Ecto neural progenitor cell (in vitro differentiated cells): ENCODE data around the gene KCNK7.

Source experiments
- DNase-seq: peaks from one replicate; pipeline ENCODE4 v3.0.0-alpha.2; 2018; ENCODE audit warnings: low spot score

KCNK7 gene

DNA sequence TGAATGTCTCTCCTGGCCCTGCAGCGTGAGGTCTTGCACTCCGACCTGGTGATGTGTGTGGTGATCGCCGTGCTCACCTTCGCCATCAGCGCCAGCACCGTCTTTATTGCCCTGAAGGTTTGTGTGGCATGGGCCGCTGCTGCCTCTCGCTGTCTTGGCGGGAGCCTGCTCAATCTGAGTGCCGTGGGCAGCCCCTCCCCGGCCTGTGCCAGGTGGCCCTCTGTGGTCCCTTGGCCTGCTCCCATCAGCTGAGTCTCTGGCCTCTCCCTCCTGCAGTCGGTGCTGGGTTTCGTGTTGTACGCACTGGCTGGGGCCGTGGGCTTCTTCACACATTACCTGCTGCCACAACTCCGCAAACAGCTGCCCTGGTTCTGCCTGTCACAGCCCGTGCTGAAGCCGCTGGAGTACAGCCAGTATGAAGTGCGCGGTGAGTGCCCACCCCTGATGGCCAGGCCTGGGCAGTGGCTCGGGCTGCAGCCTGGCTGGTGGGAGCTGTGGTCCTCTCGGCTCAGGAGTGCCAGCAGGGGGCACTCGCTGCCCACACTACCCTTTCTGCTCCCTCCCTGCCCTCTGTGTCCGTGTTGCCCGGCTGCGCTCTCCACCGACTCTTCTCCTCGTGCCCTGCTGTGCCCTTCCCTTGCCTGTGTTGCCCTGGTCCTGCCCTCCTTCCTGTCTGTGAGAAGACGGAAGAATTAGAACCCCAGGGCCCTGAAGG is 30.2 kb upstream of the KCNK7 start:
- no peak for DNase-seq

- no peak for DNase-seq
Measured at GRCh38 chr11:65624931-65625627, 29.5 kb upstream of the KCNK7 start.

DNA sequence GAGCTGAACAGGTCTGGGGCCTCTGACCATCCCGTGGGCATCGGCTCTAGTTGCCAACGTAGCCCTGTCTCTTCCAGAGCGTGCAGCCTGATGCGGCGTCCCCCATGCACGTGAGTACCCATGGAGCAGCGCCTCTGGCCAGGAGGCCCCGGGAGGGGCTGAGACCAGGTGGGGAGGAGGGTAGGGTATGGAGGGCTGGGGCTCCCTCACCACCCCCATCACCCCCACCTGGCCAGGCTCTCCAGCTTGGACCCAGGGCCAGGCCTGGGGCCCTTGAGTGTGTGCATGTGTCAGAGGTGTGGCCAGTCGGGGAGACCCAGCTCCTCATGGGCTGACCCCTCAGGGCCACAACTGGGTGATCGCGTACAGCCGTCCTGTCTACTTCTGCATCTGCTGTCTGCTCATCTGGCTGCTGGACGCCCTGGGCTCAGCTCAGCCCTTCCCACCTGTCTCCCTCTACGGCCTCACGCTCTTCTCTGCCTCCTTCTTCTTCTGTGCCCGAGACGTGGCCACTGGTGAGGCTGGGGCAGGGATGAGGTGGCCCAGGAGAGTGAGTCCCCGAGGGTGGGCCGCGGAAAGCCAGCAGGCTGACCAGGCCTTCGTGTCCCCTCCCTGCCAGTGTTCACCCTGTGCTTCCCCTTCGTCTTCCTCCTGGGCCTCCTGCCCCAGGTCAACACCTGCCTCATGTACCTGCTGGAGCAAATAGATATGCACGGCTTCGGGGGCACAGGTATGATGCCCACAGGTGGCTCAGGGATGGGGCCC is 28.4 kb upstream of the KCNK7 start:
- no peak for DNase-seq

DNA sequence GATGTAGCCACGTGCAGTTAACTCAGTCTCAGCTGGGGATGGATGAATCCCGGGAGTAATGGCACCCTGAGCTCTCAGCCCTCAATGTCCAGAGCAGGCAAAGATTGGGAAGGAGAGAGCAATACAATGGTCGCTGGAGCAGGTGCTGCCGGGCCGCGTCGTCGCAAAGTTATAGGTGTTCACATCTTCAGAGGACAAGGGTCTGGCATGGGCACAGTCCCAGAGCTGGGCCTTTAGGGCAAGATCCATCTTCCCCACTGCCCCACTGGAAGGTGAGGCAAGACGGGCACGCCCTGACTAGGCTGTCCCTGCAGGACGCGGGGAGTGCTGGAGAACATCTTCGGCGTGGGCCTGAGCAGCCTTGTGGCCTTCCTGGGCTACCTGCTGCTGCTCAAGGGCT is 27.6 kb upstream of the KCNK7 start:
- DNase-seq, result no peak

DNA sequence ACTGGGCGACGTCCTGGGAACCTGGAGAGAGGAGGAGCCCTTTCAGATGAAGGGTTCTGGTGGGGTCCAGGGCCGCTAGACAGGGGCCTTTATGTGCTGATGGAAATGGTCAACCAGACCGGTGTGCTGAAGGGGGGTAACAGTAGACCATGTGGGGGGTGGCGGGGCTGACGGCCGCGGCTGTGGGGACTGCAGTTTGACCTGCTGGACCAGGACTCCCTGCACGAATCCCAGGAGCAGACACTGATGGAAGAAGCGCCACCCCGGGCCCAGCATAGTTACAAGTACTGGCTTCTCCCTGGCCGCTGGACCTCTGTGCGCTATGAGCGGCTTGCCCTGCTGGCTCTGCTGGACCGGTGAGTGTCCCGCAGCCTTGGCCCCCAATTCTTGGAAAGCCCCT is 26.4 kb upstream of the KCNK7 start:
- no peak for DNase-seq

GRCh38 chr11:65621460-65621859 is 25.9 kb upstream of the KCNK7 start:
- no peak for DNase-seq

DNA sequence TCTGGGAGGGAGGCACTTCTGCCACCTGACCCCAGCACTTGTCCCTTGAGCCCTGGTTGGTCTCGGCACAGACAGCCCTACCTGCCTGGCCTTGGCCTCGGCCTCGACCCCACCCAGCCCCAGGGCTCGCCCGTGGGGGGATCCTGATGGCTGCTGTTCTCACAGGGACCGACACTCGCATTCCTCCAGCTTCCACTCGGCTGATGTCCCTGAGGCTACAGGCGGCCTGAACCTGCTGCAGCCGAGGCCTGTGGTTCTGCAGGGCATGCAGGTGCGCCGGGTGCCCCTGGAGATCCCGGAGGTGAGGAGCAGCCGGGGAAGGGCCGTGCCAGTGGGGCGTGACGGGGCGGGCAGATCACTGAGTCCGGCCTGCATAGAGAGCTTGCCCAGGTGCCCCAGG is 25.1 kb upstream of the KCNK7 start:
- DNase-seq, result no peak

GRCh38 chr11:65619281-65619928 is 23.8 kb upstream of the KCNK7 start:
- no peak for DNase-seq

DNA sequence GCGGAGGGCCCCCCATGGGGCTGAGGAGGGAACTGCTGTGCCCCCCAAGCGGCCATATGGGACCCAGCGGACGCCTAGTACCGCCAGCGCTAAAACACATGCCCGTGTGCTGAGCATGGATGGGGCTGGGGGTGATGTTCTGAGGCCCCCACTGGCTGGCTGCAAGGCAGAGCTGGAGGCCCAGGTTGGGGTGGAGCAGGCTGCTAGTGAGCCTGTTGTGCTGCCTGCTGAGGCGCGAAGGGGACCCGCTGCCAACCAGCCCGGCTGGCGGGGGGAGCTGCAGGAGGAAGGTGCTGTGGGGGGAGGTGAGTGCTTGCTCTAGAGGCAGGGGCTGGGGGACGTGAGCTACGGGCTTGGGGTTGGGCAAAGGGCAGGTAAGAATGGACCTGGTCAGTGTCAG is 23.2 kb upstream of the KCNK7 start:
- DNase-seq, result no peak

DNA sequence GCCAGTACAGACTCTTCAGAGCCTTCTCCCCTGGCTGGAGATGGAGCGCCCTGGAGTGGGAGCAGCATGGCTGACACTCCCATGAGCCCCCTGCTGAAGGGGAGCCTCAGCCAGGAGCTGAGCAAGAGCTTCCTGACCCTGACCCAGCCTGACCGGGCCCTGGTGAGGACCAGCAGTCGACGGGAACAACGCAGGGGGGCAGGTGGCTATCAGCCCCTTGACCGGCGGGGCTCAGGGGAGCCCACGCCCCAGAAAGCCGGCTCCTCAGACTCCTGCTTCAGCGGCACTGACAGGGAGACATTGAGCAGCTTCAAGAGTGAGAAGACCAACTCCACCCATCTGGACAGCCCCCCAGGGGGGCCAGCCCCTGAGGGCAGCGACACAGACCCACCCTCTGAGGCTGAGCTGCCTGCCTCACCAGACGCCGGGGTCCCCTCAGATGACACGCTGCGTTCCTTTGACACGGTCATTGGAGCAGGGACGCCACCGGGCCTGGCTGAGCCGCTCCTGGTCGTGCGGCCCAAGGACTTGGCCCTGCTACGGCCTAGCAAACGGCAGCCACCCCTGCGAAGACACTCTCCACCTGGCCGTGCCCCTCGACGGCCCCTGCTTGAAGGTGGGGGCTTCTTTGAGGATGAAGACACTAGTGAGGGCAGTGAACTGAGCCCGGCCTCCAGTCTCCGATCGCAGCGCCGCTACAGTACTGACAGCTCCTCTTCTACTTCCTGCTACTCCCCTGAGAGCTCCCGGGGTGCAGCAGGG is 22.6 kb upstream of the KCNK7 start:
- no peak for DNase-seq

- no peak for DNase-seq
Measured at GRCh38 chr11:65617136-65617850, 21.7 kb upstream of the KCNK7 start.

- DNase-seq, result no peak
Measured at GRCh38 chr11:65616575-65617001, 21.0 kb upstream of the KCNK7 start.

DNA sequence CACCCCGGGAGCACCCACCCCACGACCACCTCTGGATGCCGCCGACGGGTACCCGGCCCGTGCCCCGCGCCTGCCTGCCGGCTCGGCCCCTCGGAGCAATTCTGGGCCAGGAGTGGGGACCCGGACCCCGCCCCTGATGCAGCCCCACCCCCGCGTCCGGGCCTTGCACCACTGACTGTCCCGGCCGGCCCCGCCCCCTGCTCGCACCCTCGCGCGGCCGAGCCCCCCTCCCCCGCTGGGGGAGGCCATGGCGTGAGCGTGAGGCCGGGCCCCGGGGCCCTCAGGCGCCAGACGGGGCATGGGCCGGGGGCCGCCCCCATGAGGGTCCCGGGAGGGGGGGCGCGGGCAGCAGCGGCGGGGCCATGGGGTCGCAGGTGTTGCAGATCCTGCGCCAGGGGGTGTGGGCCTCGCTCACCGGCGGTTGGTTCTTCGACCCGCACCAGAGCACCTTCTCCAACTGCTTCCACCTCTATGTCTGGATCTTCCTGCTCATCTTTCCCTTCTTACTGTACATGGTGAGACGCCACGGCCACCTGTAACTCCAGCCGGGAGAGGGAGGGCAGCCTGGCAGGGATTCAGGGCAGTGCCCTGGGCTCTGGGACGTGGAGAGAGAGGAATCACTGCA is 20.5 kb upstream of the KCNK7 start:
- DNase-seq, result no peak

GRCh38 chr11:65615229-65615949 is 19.8 kb upstream of the KCNK7 start, which contains the start of gene PCNX3:
TSS of gene PCNX3 (plus strand) at chr11:65615776. CDS start at chr11:65616312, 536 bp downstream.
- peak; percentile 100 for DNase-seq

DNA sequence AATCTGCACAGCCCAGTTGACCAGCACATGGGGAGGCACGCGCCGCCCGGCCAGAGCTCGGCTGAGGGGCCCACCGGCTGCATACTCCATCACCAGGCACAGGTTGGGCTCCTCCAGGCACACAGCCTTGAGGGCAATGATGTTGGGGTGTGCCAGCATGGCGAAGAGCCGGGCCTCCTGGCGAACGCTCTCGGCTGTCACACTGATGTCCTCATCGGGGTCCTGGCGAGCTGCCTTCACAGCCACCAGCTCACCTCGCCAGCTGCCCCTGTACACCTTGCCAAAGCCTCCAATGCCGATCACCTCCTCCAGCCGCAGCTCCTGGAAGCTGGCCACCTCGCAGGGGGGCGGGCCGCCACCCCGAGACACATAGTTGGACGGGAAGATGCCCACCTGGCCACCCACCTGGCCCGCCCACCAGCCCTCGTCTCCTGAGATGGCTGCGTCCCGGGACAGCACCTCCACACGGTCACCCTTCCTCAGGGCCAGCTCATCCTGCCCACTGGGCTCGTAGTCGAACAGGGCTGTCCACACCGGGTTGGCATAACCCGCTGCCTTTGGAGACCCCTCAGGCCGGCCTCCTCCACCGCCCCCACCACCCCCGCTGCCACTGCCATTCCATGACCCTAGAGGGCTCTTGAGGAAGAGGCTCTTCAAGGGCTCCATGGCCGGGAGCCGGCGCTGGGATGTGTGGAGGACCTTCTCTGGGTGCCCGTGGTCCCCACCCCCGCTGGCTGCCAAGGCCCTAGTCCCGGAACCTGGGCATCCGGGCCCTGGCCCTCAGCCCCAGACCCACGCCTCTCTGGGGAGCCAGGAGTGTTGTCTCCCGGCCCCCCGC is 17.7 kb upstream of the KCNK7 start:
- DNase-seq, result no peak

GRCh38 chr11:65612691-65613090 is 17.1 kb upstream of the KCNK7 start:
- no peak for DNase-seq

DNA sequence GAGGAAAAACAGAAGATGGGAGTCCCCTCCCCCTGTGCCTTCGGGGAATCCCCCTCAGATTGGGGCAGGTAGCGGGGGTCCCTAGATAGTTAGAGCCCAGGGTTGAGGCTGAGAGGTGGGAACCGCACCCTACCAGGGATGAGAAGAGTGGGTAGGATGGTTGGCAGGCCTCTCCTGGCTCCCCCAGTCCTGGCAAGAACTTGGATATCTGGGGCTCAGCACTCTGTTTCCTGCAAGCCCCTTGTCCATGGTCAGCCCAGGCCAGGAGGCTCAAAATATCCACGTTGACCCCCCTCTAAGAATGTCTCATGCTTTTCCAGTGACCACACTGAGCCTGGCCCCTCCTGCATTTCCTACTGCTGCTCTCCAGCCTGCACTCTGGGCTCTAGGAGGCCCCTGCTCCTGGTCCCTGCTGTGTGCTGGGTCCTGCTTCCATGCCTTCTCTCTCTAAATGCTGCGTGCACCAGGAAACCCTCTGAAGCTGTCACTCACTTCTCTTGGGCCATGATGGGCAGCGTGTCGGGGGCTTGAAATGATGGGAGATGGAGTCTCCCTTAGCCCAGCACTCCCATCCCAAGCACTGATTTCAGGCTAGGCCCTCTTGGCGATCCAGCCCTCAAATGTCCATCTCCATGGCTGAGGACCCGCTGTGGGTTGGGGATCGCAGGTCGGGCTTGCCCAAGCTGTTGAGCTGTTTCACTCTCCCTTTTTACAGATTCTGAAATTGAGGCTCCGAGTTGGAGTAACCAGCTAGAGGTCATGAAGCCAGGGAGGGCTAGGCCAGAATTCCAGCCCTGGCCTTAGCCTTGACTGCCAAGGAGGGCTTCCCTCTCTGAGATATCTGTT is 16.4 kb upstream of the KCNK7 start:
- no peak for DNase-seq
